B cell (primary cell): ENCODE results near the gene CCHCR1.

ENCODE experiments used
- EZH2 ChIP-seq: IDR thresholded peaks from 2 replicates; pipeline ENCODE4 v1.6.1; 2012; ENCODE audit warnings: borderline replicate concordance, low read depth, mild to moderate bottlenecking, moderate library complexity, low read length; ENCODE audit not compliant: insufficient read depth, poor library complexity, severe bottlenecking
- TF ChIP-seq, protein P1 (sequence below): fragments of 200-600 bp; IDR thresholded peaks from one replicate; pipeline ENCODE4 v1.8.0; 2022; ENCODE audit warnings: antibody characterized with exemption, mild to moderate bottlenecking

DNA sequence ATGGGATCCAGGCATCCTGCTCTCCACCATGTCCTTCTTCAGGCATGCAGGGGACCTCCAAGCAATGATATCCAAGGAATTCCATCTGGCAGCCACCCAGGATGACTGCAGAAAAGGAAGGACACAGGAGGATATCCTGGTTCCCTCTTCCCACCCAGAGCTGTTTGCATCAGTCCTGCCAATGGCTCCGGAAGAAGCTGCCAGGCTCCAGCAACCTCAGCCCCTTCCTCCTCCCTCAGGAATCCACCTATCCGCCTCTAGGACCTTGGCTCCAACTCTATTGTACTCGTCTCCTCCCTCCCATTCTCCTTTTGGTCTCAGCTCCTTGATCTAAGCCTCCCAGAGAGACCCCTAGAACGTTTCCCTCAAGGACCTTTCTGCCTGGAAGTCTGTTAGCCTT, 18.0 kb downstream of the CCHCR1 start:
- TF ChIP-seq, protein P1, sequence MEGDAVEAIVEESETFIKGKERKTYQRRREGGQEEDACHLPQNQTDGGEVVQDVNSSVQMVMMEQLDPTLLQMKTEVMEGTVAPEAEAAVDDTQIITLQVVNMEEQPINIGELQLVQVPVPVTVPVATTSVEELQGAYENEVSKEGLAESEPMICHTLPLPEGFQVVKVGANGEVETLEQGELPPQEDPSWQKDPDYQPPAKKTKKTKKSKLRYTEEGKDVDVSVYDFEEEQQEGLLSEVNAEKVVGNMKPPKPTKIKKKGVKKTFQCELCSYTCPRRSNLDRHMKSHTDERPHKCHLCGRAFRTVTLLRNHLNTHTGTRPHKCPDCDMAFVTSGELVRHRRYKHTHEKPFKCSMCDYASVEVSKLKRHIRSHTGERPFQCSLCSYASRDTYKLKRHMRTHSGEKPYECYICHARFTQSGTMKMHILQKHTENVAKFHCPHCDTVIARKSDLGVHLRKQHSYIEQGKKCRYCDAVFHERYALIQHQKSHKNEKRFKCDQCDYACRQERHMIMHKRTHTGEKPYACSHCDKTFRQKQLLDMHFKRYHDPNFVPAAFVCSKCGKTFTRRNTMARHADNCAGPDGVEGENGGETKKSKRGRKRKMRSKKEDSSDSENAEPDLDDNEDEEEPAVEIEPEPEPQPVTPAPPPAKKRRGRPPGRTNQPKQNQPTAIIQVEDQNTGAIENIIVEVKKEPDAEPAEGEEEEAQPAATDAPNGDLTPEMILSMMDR: no peak
- TF ChIP-seq EZH2: no peak
